NCI-H2081 treated with DMSO at 0.1 percent for 48 hours (cell line): ENCODE data around the gene SYCP3.

ENCODE experiments used
- DNase-seq: peaks from one replicate; lab custom pipeline; 2025; lab: John Stamatoyannopoulos, UW

The SYCP3 gene

DNA sequence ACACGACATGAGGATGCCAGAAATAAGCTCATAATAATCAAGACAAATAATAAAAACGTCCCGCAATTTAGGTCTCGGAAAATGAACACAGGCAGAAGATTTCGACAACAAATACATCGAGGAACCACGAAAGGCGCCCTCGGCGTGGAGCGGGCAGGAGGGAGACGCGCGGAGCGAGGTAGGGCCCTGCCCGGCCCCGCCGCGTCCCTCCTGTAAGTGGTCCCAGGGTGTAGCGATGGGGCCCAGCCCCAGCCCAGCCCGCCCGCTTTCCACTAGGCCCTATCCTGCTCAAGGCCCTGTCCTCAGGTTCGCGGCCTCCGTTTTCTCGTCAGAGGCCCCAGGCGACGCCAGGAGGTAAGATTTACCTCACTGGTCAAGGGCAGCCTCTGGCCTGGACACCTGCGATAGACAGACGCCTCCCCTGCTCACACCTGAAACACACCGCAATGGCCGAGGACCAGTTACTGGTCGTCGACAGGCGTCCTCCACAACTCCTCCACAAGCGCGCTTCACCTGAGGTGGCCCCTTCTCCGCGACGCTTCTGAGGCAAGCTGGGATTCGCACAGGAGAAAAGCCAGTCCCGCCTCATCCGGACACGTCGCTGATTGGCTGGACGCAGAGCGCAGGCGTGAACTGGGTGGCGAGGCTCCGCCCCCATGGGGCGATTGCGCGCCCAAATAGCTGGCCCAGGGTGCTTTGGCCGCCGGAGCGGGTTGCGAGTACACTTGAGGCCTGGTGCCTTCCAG is at the start of gene SYCP3:
SYCP3 (minus strand) TSS at position 543 of the 746 bp plus-strand sequence. CDS start 1,527 bp downstream, outside the sequence.
- no peak for DNase-seq

- DNase-seq = no peak
Measured at GRCh38 chr12:101785671-101786070, 46.4 kb upstream of the SYCP3 start.

DNA sequence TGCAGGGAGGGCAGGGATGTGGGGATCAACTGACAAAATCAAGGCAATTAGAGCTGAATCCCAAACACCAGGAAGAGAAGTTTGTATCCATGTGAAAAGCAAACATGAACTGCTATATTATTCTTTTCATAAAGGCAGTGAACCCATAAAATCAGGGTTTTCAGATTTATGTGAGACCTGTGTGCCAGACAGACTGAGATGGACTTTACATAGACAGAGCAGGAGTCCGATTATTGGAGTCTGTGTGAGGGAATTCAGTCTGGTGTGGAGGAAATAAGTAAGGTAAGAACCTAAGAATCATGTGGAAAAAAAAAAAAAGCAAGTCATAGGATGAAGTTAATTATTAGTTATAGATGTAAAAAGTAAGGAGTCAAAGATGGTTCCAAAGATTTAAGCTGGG is 45.1 kb upstream of the SYCP3 start:
- no peak for DNase-seq

DNA sequence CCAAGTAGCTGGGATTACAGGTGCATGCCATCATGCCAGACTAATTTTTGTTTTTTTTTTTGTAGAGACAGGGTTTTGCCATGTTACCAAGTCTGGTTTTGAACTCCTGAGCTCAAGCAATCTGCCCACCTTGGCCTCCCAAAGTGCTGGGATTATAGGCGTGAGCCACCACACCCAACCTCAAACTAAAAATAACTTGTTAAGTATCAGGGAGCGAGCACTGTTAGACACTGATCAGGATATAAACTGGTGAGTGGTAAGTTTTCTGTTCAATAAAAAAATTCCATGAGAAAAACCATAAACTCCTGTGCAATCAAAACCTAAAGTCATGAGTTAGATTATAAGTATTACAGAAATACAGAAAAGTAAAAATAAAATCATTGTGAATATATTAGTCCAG is 44.6 kb upstream of the SYCP3 start:
- no peak for DNase-seq

- no peak for DNase-seq
Measured at GRCh38 chr12:101783150-101783549, 43.9 kb upstream of the SYCP3 start.

GRCh38 chr12:101782273-101782731 is 43.0 kb upstream of the SYCP3 start:
- no peak for DNase-seq

DNA sequence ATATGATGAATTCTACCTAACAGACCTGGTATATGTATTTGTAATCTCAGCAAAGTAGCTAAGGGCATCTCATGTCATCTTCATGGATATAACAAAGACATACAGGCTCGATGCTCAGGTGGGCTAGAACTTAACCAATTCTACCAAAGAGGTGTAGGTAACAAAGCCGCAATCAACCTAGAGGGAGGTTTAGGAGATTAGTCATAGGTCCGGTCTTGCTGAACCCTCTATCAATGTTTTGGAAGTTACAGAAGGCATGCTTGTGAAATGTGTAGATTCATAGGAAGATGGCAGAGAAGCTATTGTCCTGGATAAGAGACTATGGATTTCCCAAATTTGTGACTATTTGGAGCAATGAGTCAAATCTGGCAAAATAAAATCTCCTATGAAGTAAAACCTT is 42.6 kb upstream of the SYCP3 start:
- DNase-seq = no peak

GRCh38 chr12:101780599-101780998 is 41.3 kb upstream of the SYCP3 start:
- no peak for DNase-seq

DNA sequence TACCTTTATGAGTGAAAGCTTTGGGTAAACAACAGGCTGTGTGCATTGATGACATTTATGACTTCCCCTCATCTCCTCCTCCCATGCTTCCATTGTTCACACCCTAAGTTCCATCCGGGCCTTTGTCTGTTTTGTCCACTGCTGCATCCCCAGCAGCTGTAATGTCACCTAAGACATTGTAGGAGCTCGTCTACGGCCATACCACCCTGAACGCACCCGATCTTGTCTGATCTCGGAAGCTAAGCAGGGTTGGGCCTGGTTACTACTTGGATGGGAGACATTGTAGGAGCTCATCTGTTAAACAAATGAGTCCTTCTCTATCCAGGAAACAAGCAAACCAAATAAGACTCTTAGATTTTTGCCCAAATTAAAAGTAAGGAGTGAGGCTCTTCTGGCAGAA is 40.4 kb upstream of the SYCP3 start:
- DNase-seq = no peak

GRCh38 chr12:101779200-101779599 is 39.9 kb upstream of the SYCP3 start:
- DNase-seq = no peak

GRCh38 chr12:101777978-101778377 is 38.7 kb upstream of the SYCP3 start:
- no peak for DNase-seq

- DNase-seq = no peak
Measured at GRCh38 chr12:101777485-101777884, 38.2 kb upstream of the SYCP3 start.

DNA sequence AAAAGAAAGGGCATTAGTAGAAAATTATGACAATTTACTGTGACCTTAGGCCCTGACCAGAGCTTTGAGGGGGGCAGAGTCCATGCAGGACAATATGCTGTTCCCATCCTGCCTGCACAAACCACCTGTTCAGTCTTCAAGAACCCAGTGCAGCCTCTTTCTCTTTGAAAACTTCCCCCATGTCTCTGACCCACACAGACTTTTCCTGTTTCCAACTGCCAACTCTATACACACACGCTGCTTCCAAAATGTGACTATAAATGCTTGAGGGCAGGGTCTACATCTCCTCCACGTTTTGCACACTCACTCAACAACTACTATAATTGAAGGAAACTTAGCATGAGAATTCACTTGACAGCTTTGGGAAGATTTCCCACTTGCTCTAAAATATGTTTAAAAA is 36.6 kb upstream of the SYCP3 start:
- DNase-seq = no peak

- DNase-seq = peak; percentile 14
Measured at GRCh38 chr12:101773650-101774162, 34.4 kb upstream of the SYCP3 start.

- no peak for DNase-seq
Measured at GRCh38 chr12:101772012-101772775, 32.9 kb upstream of the SYCP3 start.

DNA sequence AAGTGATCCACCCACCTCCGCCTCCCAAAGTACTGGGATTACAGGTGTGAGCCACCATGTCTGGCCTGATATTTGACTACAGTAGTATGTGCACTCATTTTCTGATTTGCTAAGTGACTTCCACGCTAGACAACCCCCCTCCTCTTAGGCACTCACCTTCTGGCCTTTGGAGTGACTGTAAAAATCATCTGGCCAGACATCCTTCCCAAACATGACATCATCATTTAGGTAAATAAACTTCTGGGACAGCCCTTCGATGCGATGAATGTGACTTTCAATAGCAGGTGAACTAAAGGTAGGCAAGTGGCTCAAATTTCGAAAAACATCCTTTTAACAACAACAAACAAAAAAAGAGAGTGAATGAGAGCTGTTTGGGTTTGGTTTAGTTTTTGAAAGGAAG is 30.6 kb upstream of the SYCP3 start:
- no peak for DNase-seq

- DNase-seq = no peak
Measured at GRCh38 chr12:101768781-101769180, 29.5 kb upstream of the SYCP3 start.

DNA sequence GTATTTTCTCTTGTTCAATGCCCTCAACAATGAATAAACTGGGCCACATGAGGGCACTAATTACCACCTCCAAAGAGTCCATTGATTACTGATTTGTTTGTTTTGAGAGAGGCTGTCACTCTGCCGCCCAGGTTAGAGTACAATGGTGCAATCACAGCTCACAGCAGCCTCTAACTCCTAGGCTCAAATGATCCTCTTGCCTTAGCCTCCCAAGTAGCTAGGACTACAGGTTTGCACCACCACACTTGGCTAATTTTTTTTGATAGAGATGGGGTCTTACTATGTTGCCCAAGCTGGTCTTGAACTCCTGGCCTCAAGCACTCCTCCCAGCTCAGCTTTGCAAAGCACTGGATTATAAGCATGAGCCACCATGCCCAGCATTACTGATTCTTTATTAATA is 28.3 kb upstream of the SYCP3 start:
- no peak for DNase-seq

DNA sequence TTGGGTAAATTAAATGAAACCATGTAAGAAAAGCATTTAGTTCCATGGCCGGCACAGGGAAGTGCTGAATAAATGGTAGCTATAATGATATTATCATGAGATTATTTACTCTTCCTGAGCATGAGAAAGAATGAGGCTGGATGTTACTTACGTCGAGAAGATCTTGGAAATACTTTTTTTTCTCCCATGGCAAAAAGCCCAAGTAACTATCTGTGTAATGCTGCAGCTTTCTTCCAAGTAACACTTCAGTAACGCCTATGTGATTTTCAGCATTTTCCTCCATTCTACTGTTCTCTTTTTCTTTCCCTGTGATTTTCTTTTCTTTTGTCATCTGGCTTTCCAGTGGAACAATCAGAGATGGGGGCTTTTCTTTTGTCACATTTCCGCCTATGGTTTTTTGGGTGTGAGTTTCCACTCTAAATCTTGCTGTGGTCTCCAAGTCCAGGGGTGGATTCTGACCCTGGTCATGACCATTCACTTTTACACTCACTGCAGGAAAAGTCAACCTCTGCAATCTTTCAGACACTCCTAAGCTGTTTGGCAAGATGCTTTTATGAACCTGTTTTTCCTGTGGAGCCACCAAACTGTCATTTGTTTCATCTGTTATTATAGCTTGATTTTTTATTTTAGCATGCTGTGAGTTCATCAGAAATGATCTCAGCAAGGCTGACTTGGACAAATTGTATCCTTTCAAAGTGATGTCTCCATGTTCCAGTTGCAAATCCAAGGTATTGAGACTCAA is 25.0 kb upstream of the SYCP3 start:
- DNase-seq = no peak

DNA sequence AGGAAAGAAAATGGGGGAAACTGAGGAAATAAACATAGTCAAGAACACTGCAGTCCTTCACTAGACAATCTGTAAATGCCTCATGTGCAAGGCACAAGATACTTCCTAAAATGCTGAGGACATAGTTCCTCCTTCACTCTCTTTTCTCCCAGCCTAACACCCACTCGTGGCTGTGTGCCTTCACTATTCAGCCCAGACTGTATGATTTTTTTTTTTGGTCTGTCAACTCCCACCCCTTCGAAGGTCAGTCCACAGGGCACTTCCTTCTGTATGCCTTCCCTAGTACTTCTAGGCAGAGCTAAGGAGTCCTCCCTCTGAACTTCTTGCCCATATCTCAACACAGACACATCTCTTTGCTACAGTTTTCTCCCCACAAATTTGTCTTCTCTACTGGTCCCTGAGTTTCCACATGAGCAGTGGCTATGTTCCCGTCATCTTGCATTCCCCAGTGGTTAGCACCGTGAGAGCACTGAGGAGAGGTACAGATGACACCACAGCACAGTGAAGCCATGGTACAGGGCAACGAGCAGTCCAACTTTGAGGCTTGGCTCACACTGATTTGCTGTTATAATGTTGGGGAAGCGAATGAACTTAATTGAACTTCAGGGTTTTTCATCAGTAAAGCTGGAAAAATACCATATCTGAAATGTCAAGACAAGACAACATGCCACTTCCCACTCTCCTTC is 24.1 kb upstream of the SYCP3 start:
- no peak for DNase-seq

DNA sequence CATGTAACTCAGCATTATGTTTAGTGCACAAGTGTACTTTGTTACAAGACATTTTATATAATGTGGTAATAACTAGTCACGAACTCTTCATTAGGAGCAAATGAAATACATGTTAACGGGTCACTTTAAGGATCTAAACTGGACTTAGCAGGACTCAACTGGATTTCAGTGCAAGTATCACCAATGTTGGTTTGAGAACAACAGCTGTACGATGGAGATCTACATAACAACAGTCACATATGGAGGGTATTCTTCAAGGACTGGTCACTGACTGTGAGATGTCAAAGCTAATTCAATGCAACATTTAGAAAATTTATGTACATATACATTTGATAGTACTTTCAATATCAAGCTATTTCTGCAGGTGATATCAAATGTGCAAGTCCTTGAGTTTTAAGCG is 22.5 kb upstream of the SYCP3 start:
- no peak for DNase-seq

DNA sequence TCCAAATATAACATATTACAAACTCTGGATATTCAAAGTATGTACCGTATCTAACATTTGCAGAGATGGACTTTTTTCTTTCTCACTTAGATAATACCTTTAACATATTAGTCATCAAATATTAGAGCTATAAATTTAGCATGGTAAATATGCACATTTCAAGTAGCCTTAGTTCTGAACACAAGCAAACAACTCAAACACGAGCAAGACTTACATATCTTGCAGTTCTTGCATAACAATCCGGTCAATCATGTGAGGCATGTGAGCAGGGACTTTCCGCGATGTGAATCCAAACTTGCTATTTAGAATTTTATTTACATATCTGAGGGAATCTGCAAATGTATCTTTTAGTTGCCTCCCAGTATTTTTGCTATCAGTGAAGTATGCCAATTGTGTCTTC is 22.1 kb upstream of the SYCP3 start:
- no peak for DNase-seq
